Transverse colon (tissue), 4 donors: Measurements from ENCODE around the gene KIAA1755. TPM values are rescaled to one million over a fixed set of nuclear protein-coding genes. Genes with fewer than 3 reads are reported as not detected.
A peak's percentile ranks its signal among the peaks of the same experiment; 100 is the strongest.

Experiments
- DNase-seq: peaks from one replicate; pipeline ENCODE4 v3.0.0-alpha.2; 2019
- H3K27ac ChIP-seq, 4 donors: fragments of 200-600 bp; sonication (generic); 2 replicates each; pipeline ENCODE4 v1.5.1; 2016 to 2018; ENCODE audit warnings: inconsistent platforms in 4 of 4
- H3K27me3 ChIP-seq: fragments of 200-600 bp; sonication (generic); 2 replicates; pipeline ENCODE4 v1.5.1; 2017; ENCODE audit warnings: inconsistent platforms
- H3K36me3 ChIP-seq, 4 donors: fragments of 200-600 bp; sonication (generic); 2 replicates each; pipeline ENCODE4 v1.5.1; 2017 to 2019; ENCODE audit warnings: inconsistent platforms in 4 of 4
- H3K4me1 ChIP-seq, 4 donors: fragments of 200-600 bp; sonication (generic); 2 replicates each; pipeline ENCODE4 v1.5.1; 2017 to 2020; ENCODE audit warnings: inconsistent platforms in 4 of 4
- H3K4me3 ChIP-seq, 4 donors: fragments of 200-600 bp; sonication (generic); 1 replicate in 1 of 4; 2 replicates in 3 of 4; pipeline versions ENCODE4 v1.5.1 to v1.6.1; 2017 to 2019; ENCODE audit warnings: inconsistent platforms in 4 of 4
- H3K9me3 ChIP-seq, 2 donors: fragments of 200-600 bp; sonication (generic); 2 replicates each; pipeline ENCODE4 v1.5.1; 2017 to 2019; ENCODE audit warnings: inconsistent platforms in 2 of 2
- CTCF ChIP-seq, 5 experiments: fragments of 200-600 bp in 3 of 5; fragments of 450-650 bp in 2 of 5; sonication (generic) in 3 of 5; IDR thresholded peaks; 1 replicate in 2 of 5; 2 replicates in 3 of 5; pipeline ENCODE4 v1.5.1; 2016 to 2017; ENCODE audit warnings: antibody characterized with exemption in 5 of 5, inconsistent platforms in 3 of 5, mild to moderate bottlenecking in 2 of 5, moderate library complexity in 1 of 5
- EP300 ChIP-seq: sonication (generic); formaldehyde crosslinking; IDR thresholded peaks from one replicate; pipeline ENCODE4 v1.6.1; 2017; ENCODE audit warnings: antibody characterized with exemption, low read depth
- POLR2A ChIP-seq: fragments of 450-650 bp; IDR thresholded peaks from one replicate; pipeline ENCODE4 v1.6.1; 2016; ENCODE audit warnings: antibody characterized with exemption, mild to moderate bottlenecking, moderate library complexity
- POLR2AphosphoS5 ChIP-seq, 3 donors: sonication (generic); formaldehyde crosslinking; IDR thresholded peaks; one replicate each; pipeline ENCODE4 v1.6.1; 2016; ENCODE audit warnings: antibody characterized with exemption in 3 of 3
- WGBS, 2 donors: methylation state at CpG; one replicate each; pipeline ENCODE4 v1.1.5; 2018; ENCODE audit warnings: low coverage in 1 of 2; 5-methylcytosine and 5-hydroxymethylcytosine counted together
- in situ Hi-C, 4 donors: fragments of 200-750 bp; cut with MboI; loops; one replicate each; pipeline versions ENCODE4 v1.15.0 to v1.15.1; 2017; ENCODE audit warnings: low sequenced_read_pairs in 3 of 4, low pct_ligation_motif_present in 1 of 4, low pct_unique_long_range_greater_than_20kb in 1 of 4
- intact Hi-C: fragments of 100-400 bp; cut with DNase I; formaldehyde crosslinking; loops from one replicate; pipeline ENCODE4 v1.15.1; 2023; ENCODE audit warnings: low total_unique reads
- total RNA-seq, 4 donors: library from RNA; depleted of rRNA; stranded (reverse); fragments of >200 nt; gene quantifications; one replicate each; pipeline ENCODE4 v1.1.0, GENCODE V29; 2016

Gene KIAA1755
- total RNA-seq, 4 donors from 2014 or later: 1.6 to 20.2 (median 3.7) TPM

- peaks cover 0 to 9% (median 0%) of the 10 kb centered on the region in 4 donors for H3K4me1 ChIP-seq
- H3K27ac ChIP-seq: no peak overlapping the region
- 44 to 67% methylated on average over 3 to 14 of the region's 14 CpGs for WGBS, 2 donors
- no peaks in the 10 kb centered on the region for H3K36me3 ChIP-seq
- H3K4me3 ChIP-seq: no peak overlapping the region
- DNase-seq: no peak
- in situ Hi-C loops (loop anchor here in 1 of 4 donors (25.0 kb wide), 1 partner anchor 111 kb away; no protein-coding TSS in a partner anchor), intact Hi-C loops (no loop called here)
- H3K27me3 ChIP-seq: peaks cover 4% of the 10 kb centered on the region
- TF ChIP-seq POLR2AphosphoS5 (IDR thresholded peaks at IDR 0.05): no peak
- TF ChIP-seq EP300: no peak
- TF ChIP-seq POLR2A: no peak
- no peak for TF ChIP-seq CTCF (IDR thresholded peaks at IDR 0.05)
- H3K9me3 ChIP-seq: no peaks in the 10 kb centered on the region
These were observed 87.0 kb downstream of the KIAA1755 start for GRCh38 chr20:38173237-38174156.

GRCh38 chr20:38172408-38172807 lies 88.1 kb downstream of the KIAA1755 start:
- in situ Hi-C loops (loop anchor here in 1 of 4 donors (25.0 kb wide), 1 partner anchor 110 kb away; no protein-coding TSS in a partner anchor), intact Hi-C loops (no loop called here)
- TF ChIP-seq POLR2A (no peak), CTCF (IDR thresholded peaks at IDR 0.05) (no peak), EP300 (no peak), POLR2AphosphoS5 (IDR thresholded peaks at IDR 0.05) (no peak)
- H3K9me3 ChIP-seq: no peaks in the 10 kb centered on the region
- peaks cover 0 to 13% (median 3%) of the 10 kb centered on the region in 4 donors for H3K4me1 ChIP-seq
- no peaks in the 10 kb centered on the region for H3K36me3 ChIP-seq
- H3K27me3 ChIP-seq: peaks cover 4% of the 10 kb centered on the region
- WGBS, 2 donors: 49 to 53% methylated on average over 4 of the region's 4 CpGs
- H3K27ac ChIP-seq: no peak overlapping the region
- H3K4me3 ChIP-seq: no peak overlapping the region
- DNase-seq: no peak

- Histone ChIP-seq H3K4me3 (no peak overlapping the region), H3K9me3 (no peaks in the 10 kb centered on the region), H3K27me3 (peaks cover 4% of the 10 kb centered on the region), H3K4me1 (peaks cover 0 to 13% (median 3%) of the 10 kb centered on the region in 4 donors), H3K36me3 (no peaks in the 10 kb centered on the region), H3K27ac (peak overlapping the region in 1 of 4 donors; percentile 10)
- TF ChIP-seq CTCF (IDR thresholded peaks at IDR 0.05) (no peak), POLR2AphosphoS5 (IDR thresholded peaks at IDR 0.05) (no peak), EP300 (no peak)
- WGBS, 2 donors: 30 to 81% methylated on average over 2 to 4 of the region's 4 CpGs
- intact Hi-C loops (no loop called here), in situ Hi-C loops (loop anchor here in 1 of 4 donors (25.0 kb wide), 1 partner anchor 109 kb away; no protein-coding TSS in a partner anchor)
- no peak for DNase-seq
These were observed 88.9 kb downstream of the KIAA1755 start for GRCh38 chr20:38171675-38172043.

- peak overlapping the region in 1 of 4 donors; percentile 10 for H3K27ac ChIP-seq
These were observed 89.5 kb downstream of the KIAA1755 start for GRCh38 chr20:38170826-38171674.

More at GRCh38 chr20:38170826-38171674, 89.5 kb downstream of the KIAA1755 start:
- peaks cover 4% of the 10 kb centered on the region for H3K27me3 ChIP-seq
- WGBS, 2 donors: 48 to 60% methylated on average over 7 to 11 of the region's 11 CpGs
- H3K4me3 ChIP-seq: no peak overlapping the region
- H3K36me3 ChIP-seq: no peaks in the 10 kb centered on the region
- H3K9me3 ChIP-seq: no peaks in the 10 kb centered on the region
- H3K4me1 ChIP-seq: peaks cover 0 to 18% (median 3%) of the 10 kb centered on the region in 4 donors
- in situ Hi-C loops (loop anchor here in 1 of 4 donors (25.0 kb wide), 1 partner anchor 109 kb away; no protein-coding TSS in a partner anchor), intact Hi-C loops (no loop called here)
- TF ChIP-seq CTCF (IDR thresholded peaks at IDR 0.05) (no peak), EP300 (no peak), POLR2A (no peak), POLR2AphosphoS5 (IDR thresholded peaks at IDR 0.05) (no peak)
- DNase-seq: no peak
